Stimulated activated naive CD4-positive, alpha-beta T cell (primary cell): ENCODE data around the gene SPAG16.

Source experiments
- DNase-seq, 6 experiments: peaks; one replicate each; lab custom pipeline; 2025; lab: John Stamatoyannopoulos, UW

SPAG16 gene

DNA sequence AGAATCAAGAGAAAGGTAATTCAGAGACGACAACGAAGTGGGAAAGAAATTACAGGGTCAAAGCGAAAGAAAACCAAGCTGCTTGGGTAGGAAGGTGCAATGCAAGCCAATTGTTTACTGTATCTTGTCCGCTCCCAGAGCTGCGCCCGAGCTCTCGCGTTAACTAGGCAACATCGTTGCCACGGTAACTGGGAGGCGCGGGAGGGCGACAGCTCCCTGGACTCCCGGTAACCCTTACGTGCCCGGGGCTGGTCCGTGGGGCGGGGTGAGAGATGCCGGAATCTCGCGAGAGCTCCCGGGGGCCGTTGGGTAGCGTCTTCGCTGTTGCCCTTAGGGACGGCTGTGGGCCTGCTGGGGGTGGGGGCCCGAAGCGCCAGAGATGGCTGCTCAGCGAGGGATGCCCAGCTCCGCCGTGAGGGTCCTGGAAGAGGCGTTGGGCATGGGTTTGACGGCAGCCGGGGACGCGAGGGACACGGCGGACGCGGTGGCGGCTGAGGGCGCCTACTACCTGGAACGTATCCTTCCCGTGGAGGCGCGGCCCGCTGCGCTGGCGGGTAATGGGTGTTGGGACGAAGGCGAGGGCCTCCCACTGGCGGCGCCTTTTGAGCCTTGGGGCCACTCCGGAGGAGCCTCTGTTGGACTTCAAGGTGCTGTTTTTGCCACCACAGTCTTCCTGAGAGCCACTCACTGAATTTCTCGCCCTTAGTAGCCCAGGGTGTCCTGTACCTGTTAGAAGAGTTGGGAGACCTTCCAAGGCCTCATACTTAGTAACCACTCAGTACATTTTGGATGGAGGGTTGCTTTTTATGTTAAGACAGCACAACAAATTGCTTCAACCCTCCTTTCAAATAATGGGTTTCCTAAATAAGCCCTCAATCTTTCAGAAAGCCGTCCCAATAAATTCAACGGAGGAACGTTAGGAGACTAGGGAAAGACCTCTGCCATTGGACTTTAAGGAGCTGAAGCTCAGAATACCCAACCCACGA is at the start of gene SPAG16:
Gene SPAG16, plus strand, starts transcription at position 360 of the 986 bp plus-strand sequence.
- DNase-seq: peak; percentile 89 to 95 (median 93)

DNA sequence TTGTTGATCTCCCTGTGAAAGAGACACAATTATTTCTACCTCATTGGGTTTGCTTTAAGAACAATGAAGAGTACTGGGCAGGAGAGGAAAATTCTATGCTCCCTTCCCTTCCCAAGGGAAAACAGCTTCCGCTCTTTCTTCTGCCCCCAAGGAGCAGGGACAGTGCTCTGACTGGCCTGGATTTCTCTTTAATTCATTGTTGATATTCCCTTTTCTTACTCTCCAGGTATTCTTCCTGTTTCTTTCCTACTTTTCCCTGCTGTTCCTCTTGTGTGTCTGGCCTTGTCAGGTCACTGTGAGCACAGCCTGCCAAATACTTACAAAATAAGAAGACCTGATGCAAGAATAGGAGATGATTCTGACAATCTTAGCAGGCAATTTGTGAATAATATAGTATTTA is 49.6 kb upstream of the SPAG16 start:
- no peak for DNase-seq

DNA sequence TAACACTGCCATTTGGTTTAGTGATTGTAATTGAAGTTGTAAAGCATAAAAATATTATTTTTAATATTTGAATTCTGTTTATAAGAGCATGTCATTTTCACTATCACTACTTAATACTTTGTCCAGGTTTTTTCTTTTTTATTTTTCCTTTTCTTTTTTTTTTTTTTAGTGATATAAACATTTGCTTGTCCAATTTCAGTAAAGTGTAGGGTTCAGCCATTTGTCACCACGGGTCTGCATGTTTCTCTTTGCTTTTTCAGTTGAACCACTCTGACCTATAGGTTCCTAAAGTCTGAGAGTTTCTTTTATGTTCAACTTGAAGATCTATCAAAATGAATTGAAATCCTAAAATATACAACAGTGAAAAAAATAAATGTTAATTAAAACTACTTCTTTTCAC is 48.5 kb upstream of the SPAG16 start:
- no peak for DNase-seq

DNA sequence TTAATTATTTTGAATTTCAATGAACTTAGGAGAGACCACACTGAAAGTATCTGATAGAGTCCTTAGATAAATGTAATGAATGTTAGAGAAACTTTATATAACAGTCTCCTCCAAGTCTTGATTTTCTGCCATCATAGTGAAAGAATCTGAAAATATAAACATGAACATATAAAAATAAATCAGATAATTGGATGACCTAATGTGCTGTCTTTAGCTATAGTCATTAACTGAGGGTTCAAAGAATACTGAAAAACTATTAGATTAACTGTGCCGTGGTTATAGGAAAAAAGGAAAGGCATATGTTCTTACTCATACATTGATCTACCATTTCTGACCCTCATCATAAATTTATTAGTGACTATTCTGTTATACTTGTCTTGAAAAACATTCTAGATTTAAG is 47.0 kb upstream of the SPAG16 start:
- no peak for DNase-seq

DNA sequence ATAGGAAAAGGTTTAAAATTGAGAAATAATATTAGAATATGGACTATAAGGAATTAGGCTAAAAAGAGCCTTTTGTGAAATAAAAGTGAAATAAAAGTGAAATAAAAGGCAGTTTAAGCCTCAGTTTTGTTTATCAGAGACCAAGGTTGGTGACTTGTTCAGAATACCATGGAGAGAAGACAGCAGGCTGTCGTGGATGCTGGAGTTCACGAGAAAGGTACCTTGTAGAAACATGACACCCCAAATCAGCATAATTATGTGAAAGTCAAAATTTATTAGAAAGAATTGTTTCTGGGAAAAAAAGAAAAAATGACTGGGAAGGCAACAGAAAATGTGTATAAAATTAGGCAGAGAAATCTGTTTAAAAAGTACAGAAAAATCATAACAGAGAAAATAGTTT is 46.5 kb upstream of the SPAG16 start:
- DNase-seq: no peak

DNA sequence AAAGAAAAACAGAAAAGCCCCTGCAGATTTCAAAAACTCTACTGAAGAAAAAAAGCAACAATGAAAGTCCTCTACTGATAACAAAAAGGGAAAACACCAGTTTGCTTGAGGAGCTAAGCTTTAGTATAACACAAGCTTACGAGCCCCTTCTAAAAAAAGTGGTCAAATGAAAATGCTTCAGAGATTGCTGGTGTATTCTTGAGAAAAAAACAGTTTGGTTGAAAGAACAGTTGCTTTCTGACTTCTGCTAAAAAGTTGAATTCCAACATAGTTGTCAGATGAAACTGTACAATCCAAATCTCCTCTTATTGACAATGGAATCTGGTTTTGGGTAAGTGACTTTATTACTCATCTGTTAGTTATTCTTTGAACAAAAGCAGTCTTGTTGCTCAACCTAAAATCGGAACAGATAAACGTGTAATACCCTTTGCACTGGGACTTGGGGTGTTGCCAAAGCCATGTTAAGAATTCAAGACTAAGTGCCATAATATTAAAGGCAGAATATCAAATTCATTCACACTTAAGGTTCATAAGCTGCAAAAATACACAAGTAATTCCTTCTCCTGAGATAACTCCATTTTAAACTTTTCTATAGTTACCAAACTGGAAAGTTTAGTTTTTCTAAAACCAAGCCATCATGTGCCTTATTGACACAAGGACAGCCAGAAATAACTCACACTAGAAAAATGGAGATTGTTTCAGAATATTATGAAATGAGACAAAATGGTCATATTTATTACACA is 45.3 kb upstream of the SPAG16 start:
- DNase-seq: no peak

DNA sequence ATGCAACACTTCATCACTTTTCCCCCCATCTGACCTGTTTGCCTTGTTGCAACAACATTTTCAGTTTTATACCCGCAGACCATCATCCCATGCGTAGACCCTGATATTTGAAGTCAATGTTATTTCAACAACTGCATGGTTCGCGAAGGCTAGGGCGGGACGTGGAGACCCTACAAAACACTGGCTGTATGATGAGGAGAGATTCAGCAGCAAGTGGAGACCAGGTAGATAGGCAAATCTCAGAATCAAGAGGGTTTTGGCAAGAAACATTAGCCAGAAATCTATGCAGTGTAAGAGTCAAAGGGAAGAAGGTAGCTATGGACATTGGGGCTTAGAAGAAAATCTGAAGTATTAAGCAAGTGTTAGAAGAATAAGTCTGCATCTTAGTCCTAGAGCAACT is 42.4 kb upstream of the SPAG16 start:
- DNase-seq: no peak

DNA sequence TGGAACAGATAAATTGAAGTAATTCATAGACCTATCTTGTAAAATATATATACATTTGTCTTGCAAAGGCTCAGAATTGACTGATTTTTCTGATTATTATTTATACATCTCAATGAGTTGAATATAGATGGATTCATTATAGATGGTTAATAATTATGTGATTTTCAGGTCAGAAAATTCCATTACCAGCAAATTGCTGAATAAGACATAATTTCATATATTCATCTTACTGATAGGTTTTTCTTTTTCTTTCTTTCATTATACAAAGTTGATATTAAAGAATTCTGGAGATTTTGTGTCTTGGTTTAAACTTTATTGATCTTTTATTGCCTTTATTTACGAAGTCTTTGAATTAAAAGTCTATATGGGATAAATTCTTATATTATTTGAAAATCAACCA is 41.6 kb upstream of the SPAG16 start:
- DNase-seq: no peak

DNA sequence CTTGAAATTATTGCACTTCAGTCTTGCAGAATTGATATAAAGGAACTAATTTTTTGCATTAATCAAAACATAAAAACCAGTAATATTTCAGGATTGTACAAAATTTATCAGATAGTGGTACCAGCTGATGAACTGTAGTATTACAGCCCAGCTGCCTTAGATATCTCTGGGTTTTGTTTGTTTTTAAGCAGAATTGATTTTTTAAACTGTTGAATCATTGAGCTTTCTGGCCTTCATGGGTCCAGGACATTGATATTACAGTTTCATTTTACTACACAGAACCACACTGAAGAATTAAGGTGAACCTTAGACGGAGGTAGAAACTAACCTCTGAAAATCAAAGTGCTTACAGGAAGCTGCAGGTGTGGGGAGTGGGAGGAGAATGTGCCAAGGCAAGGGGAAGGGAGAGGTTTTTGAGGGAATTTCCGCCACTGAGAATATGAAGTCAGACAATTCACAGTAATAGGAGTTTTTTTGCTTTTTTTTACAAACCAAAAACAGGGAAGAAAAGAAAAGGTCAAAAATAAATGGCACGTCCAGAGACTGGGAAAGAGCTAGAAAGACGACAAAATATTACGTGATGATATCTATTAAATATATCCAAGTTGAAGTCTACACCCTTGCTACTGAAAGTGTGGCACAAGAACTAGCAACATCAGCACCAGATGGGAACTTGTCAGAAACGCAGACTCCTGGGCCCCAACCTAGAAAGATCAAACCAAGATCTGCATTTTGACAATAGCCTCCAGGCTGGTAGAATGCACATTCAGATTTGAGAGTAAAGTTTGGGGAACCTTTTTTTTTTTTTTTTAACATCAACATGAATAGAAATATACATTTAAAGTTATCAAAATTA is 40.8 kb upstream of the SPAG16 start:
- no peak for DNase-seq

DNA sequence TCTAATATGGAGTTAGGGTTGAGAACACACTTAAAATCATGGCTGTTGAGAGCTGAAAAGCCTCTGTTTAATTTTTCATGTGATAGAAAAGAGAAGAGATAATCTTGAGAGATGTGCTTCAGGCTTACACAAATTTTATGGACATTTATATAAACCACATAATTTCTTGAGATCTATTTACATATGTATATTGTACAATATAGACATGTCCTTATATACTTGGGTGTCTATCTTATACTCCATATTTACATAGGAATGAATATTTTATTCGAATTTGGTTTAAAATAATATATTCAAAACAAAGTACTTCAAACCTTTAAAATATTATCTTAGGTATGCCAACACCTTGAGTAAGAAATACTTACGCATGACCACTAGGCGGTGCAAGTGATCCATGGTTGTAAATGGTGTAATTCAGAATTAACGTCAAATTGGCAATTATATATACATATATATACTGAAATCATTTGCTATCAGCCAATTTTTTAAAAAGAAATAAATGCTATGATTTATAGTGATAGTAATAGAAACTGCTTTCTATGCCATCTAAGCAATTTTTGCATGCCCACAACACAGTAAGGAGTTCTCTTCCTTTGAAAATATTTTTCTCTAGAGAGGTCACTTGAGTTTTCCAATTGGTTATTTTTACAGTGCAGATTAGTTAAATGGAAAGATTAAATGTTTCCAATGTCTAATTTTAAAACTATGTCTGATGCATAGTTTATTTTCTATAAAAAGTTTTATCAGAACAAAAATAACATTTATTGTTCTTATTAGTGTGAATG is 37.6 kb upstream of the SPAG16 start:
- DNase-seq: peak in 5 of 6 experiments; percentile 6 to 42 (median 38)

DNA sequence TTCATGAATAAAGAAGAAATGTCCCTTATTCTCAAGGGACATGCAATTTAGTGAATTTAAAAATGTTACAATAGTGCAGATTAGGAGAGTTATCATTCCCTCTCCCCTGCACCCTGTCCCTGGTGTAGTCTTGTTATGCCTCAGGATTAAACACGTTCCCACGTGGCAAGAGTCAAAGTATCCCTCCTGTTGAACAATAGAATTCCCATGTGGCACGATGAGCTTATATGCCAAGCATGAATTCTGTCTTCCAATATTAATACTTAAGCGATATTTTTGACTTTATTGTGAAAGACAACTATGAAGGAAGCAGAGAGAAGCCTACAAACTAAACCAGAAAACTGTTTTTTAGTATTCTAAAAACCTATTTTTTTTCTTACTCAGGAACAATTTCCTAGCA is 36.7 kb upstream of the SPAG16 start:
- no peak for DNase-seq

DNA sequence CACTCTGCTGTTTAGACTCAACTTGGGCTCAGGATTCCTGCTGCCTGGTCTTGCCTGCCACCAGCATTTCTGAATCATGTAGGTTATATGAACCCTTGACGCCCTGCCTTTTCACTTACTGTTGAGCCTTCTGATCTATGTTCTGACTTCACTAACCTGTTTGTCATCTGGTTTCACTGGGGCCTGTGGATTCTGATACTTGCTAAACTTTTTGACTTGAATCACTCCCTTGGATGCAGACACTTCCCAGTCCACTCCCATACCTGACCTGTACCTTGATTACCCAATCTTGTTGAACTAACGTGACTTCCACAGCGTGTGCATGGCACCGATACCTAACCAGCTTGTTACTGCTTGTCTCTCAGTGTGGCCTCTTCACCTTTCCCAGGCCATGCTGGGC is 35.6 kb upstream of the SPAG16 start:
- no peak for DNase-seq

DNA sequence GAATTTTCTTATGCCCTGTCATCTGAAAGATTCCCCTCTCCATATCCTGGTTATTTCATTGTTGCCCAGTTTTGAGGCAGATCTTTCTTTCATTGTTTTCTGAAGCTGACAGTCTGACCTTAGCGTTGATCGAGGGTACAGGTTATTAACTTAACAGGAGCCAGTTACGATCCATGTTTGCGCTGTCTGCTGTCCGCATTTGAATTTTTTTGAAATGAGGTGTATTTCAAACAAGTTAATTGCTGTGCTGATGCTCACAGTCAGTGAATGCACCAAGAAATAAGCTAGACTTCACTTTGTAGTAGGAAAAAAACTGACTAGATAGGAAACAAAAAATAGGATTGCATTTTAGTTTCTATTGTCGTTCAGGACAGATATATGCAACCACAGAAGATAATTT is 34.8 kb upstream of the SPAG16 start:
- no peak for DNase-seq

DNA sequence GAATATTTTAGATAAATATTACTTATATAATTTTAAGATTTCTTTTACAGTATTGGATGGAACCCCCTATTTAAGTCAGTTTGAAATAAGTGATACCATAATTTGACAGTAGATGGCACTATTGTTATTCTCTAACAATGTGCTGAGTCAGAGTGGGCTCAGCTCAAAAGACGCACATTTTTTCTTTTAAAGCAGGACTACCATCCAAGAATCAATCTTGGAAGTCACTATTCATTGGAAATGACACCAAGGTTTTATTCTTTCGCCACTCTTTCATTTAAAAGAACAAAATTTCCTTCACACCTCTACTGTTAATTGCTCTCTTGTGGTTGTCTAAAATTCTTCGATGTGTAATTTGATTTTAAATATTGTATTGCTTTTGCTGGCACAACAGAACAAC is 32.6 kb upstream of the SPAG16 start:
- DNase-seq: peak in 3 of 6 experiments; percentile 9 to 56 (median 48)

DNA sequence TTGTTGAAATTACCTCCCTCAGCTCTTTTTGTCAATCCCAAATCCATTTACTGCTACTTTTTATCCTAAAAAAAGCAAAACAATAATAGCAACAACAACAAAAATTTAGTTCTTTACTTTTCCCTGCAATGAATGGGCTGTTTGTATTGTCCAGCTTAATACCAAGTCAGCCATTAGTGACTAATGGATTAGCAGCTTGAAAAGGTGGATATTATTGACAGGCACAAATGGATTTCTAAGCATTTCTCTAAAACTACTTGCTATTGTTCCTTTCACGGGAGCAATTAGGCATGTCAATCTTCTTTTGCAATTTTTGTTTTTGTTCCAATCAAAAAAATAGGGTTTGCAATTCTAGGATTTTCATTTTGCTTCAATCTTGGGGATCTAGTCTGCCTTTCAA is 32.1 kb upstream of the SPAG16 start:
- DNase-seq: no peak

DNA sequence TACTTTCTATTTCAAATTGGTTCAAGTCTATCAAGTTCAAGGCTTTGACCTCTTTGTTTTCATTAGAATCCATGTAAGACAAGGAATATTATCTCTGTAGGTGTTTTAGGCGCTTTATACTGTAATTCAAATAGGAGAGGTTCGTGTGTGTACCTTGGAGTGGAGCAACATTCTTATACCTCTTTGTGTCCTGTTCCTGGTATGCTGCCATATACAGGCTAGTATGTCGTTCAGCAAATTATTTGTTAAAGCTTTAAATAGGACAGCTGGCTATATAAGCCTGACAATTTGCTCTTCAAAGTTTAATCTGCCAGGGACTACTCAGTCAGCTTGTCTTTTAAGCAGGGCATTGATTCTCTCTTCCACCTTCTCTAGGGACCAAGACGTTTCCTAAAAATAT is 31.1 kb upstream of the SPAG16 start:
- DNase-seq: no peak

DNA sequence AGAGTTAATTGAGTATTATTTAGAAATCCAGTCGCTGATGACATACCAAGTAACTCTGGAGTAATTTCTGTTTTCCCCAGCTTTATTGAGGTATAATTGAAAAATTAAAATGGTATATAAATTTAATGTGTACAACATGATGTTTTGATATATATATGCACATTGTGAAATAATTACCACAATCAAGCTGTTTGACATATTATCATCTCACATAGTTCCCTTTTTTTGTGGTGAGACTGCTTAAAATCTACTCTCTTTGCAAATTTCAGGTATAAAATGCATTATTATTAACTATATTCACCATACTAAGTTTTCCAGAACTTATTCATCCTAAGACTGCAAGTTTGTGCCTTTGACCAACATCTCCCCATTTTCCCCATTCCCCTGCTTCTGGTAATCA is 25.0 kb upstream of the SPAG16 start:
- DNase-seq: no peak

DNA sequence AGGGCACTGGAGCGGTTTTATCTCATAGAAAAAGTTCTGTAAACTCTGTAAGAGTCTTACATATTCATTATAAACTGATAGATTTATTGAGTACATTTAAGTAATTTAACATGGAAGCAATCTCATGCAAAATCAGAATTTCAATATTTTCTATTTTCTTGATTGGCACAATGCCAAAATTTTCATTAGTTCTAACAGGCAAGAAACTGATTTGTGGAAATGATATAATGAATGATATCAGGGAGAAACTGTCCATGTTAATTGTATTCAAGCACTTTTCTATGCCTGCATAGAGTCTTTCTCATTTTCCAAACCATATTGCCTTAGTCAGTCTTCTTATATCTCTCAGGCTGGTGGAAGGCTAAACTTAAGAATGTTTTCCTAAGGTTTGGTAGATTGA is 23.0 kb upstream of the SPAG16 start:
- DNase-seq: no peak

DNA sequence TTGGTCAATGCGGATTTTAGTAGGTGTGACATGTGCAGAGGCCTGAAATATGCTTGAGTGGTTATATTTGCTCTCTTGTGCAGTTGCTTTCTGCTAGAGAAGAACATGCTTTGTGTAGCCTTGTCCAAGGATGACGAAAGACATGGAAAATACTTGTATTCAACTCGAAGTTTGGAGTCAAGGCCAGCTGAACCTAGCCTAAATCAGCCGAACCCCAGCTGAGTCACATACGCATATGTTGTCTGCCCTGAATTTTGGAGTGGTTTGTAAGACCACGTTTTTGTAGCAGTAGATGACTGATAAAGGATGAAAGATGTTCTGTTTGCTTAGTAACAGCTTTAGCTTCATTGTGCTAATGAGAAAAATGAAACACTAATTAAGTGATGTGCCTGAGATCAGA is 22.5 kb upstream of the SPAG16 start:
- no peak for DNase-seq

DNA sequence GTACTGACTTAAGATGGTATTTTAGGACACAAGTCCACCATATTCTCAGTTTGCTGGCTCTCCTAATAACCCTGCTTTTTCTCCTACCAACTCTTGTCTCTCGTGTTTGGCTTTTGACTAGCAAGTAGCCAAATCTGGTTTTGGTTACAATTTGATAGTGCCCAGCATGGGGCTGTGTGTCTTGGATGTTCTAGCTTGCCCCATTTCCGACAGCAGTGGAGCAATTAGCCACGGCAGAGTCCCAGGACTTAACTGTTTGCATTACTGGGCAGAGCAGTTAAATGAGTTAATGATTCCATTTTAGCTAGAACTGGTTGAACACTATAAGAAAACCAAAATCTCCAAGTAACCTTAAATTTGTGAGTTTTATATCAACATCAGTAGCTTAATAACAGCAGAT is 18.6 kb upstream of the SPAG16 start:
- DNase-seq: no peak

DNA sequence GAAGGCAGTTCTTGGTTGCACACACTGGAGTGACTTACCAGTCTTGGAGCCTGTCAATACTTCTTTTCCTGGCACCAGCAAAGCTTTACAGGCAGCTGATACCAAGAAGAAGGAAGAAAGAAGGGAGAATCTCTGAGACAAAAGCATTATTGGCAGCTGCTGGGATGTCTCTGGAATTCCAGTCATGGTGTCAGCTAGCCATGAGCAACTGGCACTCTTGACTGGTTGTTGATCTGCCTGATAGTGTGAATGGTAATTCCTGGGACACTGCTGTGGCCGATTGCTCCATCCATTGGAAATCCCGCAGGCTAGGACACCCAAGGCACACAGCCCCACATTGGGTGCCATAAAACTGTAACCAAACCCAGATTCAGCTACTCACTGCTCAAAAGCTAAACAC is 17.8 kb upstream of the SPAG16 start:
- DNase-seq: no peak
